Measurements from ENCODE around the gene COLEC11.
A peak's percentile ranks its signal among the peaks of the same experiment; 100 is the strongest.
"Not testable (repeated sequence)": the region's sequence is repeated elsewhere in the genome, so short reads cannot be mapped to it uniquely, and the experiment has no call there.

The COLEC11 gene

GRCh38 chr2:3625186-3625585 is 30.3 kb downstream of the COLEC11 start:
- no peak for DNase-seq (ENCODE audit: low read depth)

- DNase-seq (ENCODE audit: low read depth), result no peak
Observed at GRCh38 chr2:3626118-3626811, 31.4 kb downstream of the COLEC11 start.

GRCh38 chr2:3626812-3627499 is 32.0 kb downstream of the COLEC11 start:
- no peak for DNase-seq (ENCODE audit: low read depth)

- no peak for DNase-seq (ENCODE audit: low read depth)
Observed at GRCh38 chr2:3627500-3628100, 32.7 kb downstream of the COLEC11 start.

GRCh38 chr2:3628241-3628679 is 33.3 kb downstream of the COLEC11 start:
- DNase-seq (ENCODE audit: low read depth), result no peak

- no peak for DNase-seq (ENCODE audit: low read depth)
Observed at GRCh38 chr2:3628800-3629199, 33.9 kb downstream of the COLEC11 start.

GRCh38 chr2:3630631-3631030 is 35.7 kb downstream of the COLEC11 start:
- DNase-seq (ENCODE audit: low read depth), result no peak

- DNase-seq (ENCODE audit: low read depth), result no peak
Observed at GRCh38 chr2:3631161-3631850, 36.4 kb downstream of the COLEC11 start.

- no peak for DNase-seq (ENCODE audit: low read depth)
Observed at GRCh38 chr2:3631851-3632659, 37.1 kb downstream of the COLEC11 start.

GRCh38 chr2:3633089-3633981 is 38.4 kb downstream of the COLEC11 start:
- DNase-seq (ENCODE audit: low read depth), result peak; percentile 14

- no peak for DNase-seq (ENCODE audit: low read depth)
Observed at GRCh38 chr2:3633982-3634595, 39.2 kb downstream of the COLEC11 start.

- no peak for DNase-seq (ENCODE audit: low read depth)
Observed at GRCh38 chr2:3634596-3635121, 39.7 kb downstream of the COLEC11 start.

- no peak for DNase-seq (ENCODE audit: low read depth)
Observed at GRCh38 chr2:3635171-3635974, 40.5 kb downstream of the COLEC11 start.

- not testable (repeated sequence) for DNase-seq (ENCODE audit: low read depth)
Observed at GRCh38 chr2:3635975-3636327, 41.0 kb downstream of the COLEC11 start.

- no peak for DNase-seq (ENCODE audit: low read depth)
Observed at GRCh38 chr2:3636586-3637310, 41.8 kb downstream of the COLEC11 start.

GRCh38 chr2:3637311-3637675 is 42.4 kb downstream of the COLEC11 start:
- no peak for DNase-seq (ENCODE audit: low read depth)

- DNase-seq (ENCODE audit: low read depth), result no peak
Observed at GRCh38 chr2:3637692-3638455, 43.0 kb downstream of the COLEC11 start.

GRCh38 chr2:3638456-3638810 is 43.5 kb downstream of the COLEC11 start:
- no peak for DNase-seq (ENCODE audit: low read depth)

Measured in HS-5 (cell line).